Midbrain (tissue), 1 donor: ENCODE results near the gene MAP3K2.

Experiments used
- DNase-seq: peaks from one replicate; lab custom pipeline; 2025; lab: John Stamatoyannopoulos, UW

MAP3K2 gene

GRCh38 chr2:127293386-127293747 lies 94.4 kb downstream of the MAP3K2 start:
- no peak for DNase-seq

GRCh38 chr2:127288274-127288673 lies 99.5 kb downstream of the MAP3K2 start:
- no peak for DNase-seq

DNA sequence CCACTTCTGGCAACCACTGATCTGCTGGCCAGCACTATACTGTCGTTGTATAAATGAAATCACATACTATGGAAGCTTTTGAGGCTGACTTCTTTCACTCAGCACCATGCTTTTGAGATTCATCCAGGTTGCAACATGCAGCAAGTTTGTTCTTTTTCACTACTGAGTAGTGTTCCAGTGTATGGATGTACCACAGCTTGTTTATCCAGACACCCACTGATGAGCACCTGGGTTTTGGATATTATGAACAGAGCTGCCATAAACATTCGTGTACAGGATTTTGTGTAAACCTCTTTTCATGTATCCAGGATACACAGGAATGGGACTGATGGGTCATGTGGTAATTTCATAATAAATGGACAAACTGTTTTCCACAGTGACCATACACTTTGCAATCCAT lies 104.5 kb downstream of the MAP3K2 start:
- DNase-seq: no peak

GRCh38 chr2:127280693-127281092 lies 107.1 kb downstream of the MAP3K2 start:
- no peak for DNase-seq

DNA sequence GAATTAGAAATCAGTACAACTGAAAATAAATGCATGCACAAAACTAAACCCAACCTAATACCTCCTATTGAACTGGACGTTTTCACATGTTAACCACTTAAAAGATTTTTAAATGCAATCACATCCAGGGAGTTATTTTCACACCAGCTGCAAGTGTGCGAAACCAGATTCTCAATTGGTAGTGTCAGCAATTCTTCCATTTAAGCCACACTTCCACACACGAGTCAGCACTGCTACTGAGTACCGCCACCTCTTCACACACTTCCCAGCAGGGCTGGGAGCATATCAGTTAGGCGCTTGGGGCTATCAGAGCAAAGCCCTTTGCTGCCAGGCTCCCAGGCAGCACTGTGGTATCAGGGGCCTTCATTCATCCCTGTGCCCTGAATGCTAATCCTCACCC lies 108.0 kb downstream of the MAP3K2 start:
- DNase-seq: no peak

- no peak for DNase-seq
These were observed 108.8 kb downstream of the MAP3K2 start for GRCh38 chr2:127278959-127279358.

GRCh38 chr2:127277028-127277427 lies 110.7 kb downstream of the MAP3K2 start:
- DNase-seq: no peak

DNA sequence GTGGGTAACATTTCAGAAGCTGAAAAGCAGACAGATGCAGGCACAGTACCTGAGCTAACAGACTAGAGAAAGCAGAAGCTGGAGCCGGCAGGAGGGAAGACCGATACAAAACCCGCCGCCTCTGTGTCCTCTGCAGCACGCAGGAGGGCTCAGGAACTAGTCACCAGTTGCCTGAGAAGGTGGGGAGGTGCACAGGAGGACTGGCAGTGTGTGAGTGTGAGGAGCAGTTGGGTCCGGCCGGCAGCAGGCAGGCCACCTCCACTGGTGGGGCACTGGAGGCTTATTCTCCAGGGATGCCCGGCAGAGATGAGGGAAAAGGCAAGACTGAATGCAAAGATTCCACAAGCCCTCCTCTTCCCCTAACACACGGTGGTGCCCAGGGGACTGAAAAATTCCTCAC lies 112.0 kb downstream of the MAP3K2 start:
- DNase-seq: no peak

DNA sequence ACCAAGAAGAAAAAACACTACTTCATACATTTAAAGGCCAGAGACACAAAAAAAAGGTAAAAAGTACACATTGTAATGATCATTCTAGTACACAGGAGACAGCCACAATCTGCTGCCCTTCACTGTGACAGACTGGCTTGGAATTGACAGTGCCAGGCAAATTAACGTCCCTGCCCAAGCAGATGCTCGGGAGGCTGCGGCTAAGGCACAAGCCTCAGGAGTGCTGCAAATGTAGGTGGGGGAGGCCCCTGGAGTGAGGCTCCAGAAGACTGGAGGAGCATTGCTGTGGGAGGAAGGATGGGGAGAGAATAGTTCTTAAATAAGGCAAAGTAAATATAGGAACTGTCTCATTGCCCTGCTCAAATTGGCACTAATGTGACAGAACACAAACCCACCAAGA lies 112.4 kb downstream of the MAP3K2 start:
- DNase-seq: no peak

- DNase-seq: no peak
These were observed 117.1 kb downstream of the MAP3K2 start for GRCh38 chr2:127270663-127271062.

- no peak for DNase-seq
These were observed 125.9 kb downstream of the MAP3K2 start for GRCh38 chr2:127261804-127262406.

GRCh38 chr2:127259355-127259754 lies 128.4 kb downstream of the MAP3K2 start:
- no peak for DNase-seq

- no peak for DNase-seq
These were observed 130.9 kb downstream of the MAP3K2 start for GRCh38 chr2:127256866-127257265.

- DNase-seq: no peak
These were observed 131.4 kb downstream of the MAP3K2 start for GRCh38 chr2:127256381-127256780.

GRCh38 chr2:127255721-127256120 lies 132.1 kb downstream of the MAP3K2 start:
- DNase-seq: no peak

DNA sequence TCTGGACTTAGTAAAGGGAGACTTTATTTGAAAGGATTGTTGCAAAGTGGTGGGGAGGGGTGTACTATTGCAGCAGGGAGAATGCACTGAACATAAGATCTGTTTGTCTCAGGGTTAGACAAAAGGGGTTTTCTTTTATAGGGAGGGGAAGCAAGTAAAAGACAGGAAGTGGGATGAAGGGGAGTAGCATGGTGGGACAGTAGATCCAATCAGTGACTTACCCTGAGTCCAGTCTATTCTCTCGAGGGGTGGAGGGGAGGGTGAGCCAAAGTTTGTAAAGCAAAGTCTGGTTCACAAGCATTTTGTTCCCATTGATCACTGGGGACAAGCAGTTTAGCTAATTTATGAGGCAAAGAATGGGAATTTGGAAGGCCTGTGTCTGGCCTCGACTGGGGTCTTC lies 132.6 kb downstream of the MAP3K2 start:
- DNase-seq: no peak

DNA sequence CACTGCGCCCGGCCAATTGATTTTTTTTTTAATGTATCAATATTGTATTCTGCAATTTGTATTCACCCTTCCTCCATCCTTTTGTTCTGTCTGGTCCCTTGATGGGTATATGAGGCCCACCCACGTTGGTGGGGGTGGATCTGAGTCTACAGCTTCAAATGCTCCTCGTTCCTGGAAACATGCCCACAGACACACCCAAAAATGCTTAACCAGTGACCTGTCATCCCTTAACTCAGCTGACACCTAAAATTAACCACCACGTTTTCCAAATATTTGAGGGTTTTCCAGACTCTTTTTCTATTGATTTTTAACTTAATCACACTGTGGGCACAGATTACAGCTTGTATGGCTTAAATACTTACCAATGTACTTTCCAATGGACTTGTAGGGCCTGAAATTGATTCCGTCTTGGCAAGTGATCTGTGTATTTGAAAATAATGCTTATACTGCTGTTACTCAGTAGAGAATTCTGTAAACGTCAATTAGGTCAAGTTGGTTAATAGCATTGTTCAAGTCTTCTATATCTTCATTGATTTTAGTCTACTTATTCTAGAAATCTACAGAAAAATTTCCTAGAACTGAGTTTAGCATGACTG lies 133.3 kb downstream of the MAP3K2 start:
- no peak for DNase-seq
